ENCODE data around the gene RHBDL1.
"Not testable (repeated sequence)": the region's sequence is repeated elsewhere in the genome, so short reads cannot be mapped to it uniquely, and the experiment has no call there.

Gene RHBDL1

DNA sequence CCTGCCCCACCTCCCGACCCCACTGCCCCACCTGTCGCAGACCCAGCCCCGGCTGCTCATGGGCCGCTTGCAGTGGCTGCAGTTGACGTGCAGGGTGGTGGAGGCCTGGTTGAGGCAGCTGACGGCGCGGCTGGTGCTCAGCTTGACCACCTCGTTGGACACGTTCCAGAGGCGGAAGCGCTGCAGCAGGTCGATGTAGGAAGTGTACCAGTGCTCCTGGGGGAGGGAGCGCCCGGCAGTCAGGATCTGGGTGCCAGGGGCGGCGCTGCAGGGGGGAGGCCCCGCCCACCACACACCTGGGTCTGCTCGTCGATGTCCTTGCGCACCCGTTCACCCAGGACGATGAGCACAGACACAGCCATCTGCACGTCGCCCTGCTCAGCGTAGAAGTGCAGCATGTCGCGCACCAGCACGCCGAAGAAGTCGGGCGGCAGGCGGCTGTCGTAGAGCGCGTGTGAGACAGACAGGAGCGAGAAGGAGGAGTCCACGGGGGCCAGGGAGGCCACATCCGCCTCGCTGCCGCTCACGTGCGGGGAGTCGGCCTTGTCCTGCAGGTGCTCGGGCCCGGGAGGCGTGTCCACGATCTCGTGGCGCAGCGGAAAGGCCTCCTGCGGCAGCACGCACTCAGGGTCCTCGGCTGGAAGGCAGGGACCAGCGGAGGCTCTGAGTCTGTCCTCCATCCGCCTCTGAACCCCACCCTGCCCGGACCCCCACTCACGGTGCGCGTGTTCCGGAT lies 9.7 kb downstream of the RHBDL1 start:
- no peak for DNase-seq (ENCODE audit: low read depth, low spot score)

- peak; percentile 61 for DNase-seq (ENCODE audit: low read depth, low spot score)
Observed at GRCh38 chr16:685967-686366, 10.5 kb downstream of the RHBDL1 start.

DNA sequence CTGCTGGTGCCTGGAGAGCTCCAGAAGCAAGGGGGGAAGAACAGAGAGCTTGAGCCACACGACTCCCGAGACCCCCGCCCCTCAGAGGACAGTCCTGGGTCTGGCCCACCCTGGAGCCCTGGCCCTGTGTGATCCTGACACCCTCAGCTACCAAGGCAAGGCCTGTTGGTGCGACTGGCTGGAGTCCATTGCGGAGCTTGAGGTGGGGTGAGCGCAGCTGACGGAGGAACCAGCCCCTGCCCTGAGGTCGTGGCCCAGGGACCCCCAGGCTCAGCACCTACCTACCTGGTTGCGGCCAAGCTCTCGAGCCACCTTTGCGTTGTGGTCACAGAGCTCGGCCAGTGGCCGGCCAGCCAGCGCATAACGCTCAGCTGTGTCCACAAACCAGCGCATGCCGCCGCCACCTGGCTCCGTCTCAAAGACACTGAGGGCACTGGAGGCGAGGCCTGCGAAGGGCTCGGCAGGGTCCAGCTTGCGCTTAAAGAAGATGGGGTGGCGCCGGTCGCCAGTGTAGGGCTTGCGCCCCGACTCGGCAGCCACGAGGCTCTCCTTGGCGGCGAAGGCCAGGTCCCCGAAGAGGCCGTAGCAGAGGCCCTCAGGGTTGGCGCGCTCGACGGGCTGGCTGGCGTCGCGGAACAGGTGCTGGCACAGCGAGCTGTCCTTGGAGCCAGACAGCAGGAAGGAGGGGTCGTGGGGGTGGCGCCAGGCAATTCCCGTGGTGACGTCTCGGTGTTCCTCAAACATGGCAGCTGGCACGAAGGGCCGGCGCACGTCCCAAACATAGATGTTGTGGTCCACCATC lies 11.2 kb downstream of the RHBDL1 start:
- no peak for DNase-seq (ENCODE audit: low read depth, low spot score)

DNA sequence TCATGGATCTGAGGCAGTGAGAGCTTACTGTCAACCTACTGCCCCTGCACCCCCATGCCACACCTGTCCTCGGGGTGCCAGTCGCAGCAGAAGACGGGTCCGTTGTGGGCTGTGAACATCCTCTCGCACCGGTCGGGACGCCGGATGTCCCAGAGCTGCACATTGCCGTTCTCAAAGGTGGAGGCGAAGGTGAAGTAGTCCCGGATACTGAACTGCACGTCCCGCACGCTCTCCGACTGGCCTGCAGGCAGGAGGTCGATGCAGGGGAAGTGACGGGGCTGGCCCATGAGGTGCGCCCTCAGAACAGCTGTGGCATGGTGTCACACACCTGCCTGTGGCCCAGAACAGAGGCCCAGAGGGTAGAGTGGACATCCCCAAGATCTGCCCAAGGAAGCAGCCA lies 12.0 kb downstream of the RHBDL1 start:
- DNase-seq (ENCODE audit: low read depth, low spot score), result no peak

- DNase-seq (ENCODE audit: low read depth, low spot score), result no peak
Observed at GRCh38 chr16:689175-689897, 13.9 kb downstream of the RHBDL1 start.

GRCh38 chr16:691242-691641 lies 15.8 kb downstream of the RHBDL1 start:
- not testable (repeated sequence) for DNase-seq (ENCODE audit: low read depth, low spot score)

DNA sequence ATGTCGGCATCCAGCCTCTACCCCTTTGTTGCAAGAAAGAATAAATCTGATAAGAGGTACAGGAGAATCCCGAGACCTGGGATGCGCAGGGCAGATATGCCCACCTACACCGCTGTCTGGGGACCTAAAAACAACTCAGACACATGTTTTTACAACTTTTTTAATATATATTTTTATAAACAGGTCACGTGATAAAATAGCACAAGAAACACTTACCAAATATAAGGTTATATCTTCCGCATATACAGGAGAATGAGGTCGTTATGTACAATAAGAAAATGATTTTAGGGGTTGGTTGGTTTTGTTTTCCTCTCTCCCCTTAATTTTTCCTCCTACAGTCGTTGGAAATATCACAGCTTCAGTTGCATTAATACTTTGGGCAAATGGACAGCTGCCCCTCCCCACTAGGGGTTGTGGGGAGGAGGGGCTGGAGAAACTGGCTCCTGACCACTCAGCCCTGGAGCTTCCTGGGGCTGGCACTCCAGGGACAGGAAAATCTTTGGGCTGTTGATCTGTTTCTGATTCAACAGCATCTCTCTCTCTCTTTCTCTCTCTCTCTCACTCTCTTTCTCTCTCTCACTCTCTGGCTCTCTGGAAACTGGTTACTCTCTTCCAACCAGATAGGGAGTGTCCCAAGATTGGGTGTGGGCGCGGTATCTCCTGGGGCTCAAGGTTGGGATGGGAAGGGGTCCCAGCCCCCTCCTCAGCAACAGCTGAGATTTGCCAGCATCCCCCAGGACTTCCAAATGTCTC lies 17.1 kb downstream of the RHBDL1 start:
- DNase-seq (ENCODE audit: low read depth, low spot score), result no peak

DNA sequence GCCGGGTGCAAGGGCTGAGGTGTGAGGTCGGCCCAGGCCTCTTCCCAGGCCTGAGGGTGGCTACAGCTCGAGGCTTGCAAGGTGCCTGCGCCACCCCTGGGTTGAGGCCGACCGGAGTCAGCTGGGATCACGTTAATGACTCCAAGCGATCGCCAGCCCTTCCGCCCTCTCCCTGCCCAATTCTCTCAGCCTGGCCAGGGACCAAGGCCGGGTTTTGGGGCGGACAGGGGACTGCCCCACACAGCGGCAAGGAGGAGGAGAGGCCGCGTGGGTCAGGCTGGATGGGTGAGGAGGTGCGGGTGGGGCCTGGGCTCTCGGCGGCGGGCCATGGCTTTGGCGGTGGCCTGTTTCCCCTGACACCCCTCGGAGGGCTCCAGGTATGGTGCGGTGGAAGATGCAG lies 17.9 kb downstream of the RHBDL1 start:
- no peak for DNase-seq (ENCODE audit: low read depth, low spot score)

DNA sequence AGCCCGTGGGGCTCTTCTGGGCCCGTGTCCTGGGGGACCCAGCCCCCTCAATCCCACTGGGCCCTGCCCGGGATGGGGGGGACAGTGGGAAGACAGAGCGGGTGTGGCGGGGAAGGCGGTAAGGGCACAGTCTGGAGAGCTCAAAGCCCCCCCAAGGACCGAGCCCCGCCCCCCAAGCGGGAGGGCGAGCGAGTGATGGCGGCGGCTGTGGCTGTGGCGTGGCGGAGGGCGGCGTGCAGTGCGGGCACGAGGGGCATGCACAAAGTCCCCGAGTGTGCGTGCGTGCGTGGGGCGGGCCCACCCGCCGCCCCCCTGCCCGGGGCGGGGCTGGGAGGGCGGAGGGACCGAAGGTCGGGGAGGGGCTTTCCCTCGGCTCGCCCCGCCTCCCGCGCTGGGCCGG lies 18.3 kb downstream of the RHBDL1 start:
- no peak for DNase-seq (ENCODE audit: low read depth, low spot score)

DNA sequence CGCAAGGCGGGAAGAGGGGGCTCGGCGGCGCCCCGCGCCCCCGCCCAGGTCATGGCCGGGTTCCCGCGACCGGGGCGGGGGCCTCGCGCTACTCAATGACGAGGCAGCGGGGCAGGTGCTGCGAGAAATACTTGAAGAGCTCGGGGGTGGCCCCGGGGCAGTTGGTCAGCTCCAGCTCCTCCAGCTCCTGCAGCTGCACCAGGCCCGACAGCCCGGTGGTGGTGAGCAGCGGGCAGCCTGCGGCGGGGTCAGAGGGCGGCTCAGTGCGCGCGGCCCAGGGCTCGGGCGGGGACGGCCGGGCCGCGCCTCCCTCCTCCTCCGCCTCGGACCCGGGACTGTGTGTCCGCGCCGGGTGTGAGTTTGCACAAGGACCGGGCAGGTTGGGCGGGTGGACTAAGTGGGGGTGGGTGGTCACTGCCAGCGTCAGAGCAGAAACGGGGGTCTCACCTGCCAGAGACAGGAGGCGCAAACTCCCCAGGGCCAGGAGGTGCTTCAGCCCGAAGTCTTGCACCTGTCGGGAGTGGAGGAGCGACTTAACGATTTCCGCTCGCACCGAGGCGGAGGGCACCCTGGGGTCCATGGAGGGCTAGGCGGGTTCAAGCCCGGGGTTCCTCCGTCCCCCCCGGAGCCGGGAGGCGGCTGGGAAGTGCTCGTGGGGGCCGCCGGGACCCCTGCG lies 18.9 kb downstream of the RHBDL1 start:
- DNase-seq (ENCODE audit: low read depth, low spot score), result no peak

DNA sequence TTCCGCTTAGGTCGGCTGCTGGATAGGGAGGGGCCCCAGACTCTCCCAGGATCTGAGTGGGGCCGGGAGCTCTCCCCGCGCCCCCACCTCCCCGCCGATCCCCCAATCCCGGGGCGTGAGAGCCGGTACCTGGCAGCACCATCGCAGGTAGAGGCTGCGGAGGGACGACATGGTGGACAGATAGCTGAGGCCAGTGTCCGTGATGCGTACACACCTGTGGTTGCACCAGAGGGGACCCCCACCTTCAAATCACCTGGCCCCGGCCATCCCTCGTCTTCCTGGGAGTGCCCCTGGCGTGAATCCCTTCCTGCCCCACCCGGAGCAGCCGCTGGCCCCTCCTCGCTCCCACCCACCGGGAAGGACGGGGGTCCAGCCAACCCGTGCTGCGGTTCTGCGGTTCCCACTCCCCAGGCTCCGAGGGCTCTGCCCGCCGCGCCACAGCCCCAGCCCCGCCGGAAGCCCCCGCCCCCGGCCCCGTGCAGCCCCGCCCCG lies 19.4 kb downstream of the RHBDL1 start:
- DNase-seq (ENCODE audit: low read depth, low spot score), result no peak

DNA sequence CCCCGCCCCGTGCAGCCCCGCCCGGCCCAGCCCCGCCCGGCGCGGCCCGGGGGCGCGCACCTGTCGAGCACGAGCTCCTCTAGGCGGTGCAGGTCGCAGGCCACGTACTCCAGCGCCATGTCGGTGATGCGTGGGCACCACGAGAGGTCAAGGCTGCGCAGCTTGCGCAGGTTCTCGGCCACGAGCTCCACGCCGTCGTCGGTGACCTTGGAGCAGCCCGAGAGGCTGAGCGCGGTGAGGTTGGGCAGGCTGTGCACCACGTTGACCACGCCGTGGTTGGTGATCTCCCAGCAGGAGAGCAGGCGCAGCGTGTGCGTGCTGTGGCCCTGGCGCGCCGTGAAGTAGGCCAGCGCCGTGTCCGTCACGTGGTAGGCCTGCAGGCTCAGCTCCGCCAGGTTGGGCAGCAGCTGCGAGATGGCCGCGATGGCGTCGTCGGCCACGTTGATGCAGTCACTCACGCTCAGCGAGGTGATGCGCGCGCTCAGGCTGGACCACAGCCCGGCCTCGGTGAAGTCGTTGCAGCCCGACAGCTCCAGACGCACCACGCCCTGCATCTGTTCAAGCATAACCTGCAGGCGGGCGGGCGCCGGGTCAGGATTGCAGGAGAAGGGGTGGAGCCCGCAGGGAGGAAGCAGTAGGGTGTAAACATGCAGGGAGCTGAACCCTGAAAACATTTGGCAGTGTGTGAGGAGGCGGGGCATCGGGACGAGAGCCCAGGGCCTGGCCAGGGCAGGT lies 20.1 kb downstream of the RHBDL1 start:
- DNase-seq (ENCODE audit: low read depth, low spot score), result no peak

DNA sequence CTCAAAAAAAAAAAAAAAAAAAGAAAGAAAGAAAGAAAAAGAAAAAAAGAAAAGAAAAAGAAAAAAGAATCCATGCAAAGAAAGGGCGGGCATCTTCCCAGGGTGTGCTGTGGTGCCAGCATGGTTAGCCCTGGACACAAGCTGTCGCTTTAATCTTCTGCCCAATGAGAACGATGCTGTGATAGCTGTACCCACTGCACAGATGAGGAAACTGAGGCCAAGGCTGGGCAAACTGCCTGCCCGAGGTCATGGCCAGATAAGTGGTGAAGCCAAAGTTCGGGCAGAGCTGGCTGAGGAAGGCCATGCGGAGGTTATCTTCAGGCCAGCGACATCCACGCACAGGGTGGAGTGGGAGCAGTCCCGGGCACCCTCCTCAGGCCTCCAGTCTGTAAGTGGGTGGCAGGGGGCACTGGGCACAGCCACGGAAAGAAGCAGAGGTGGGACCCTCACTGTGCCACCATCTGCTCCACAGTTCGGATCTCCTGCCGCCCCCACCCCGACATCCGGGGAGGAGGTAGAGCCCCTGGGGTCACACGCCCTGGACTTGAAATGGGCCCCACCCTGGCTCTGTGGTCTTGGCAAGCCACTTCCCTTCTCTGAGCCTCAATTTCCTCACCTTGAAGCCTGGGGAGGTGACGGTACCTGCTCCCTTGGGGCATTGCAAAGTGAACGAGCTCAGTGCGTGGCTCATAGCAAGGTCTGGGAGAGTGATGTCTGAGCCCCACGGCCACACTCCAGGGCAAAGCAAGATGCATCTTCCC lies 23.6 kb downstream of the RHBDL1 start:
- no peak for DNase-seq (ENCODE audit: low read depth, low spot score)

GRCh38 chr16:700684-701584 lies 25.5 kb downstream of the RHBDL1 start:
- peak; percentile 80 for DNase-seq (ENCODE audit: low read depth, low spot score)

- no peak for DNase-seq (ENCODE audit: low read depth, low spot score)
Observed at GRCh38 chr16:702341-702740, 26.9 kb downstream of the RHBDL1 start.

GRCh38 chr16:703406-703805 lies 27.9 kb downstream of the RHBDL1 start:
- DNase-seq (ENCODE audit: low read depth, low spot score), result no peak

DNA sequence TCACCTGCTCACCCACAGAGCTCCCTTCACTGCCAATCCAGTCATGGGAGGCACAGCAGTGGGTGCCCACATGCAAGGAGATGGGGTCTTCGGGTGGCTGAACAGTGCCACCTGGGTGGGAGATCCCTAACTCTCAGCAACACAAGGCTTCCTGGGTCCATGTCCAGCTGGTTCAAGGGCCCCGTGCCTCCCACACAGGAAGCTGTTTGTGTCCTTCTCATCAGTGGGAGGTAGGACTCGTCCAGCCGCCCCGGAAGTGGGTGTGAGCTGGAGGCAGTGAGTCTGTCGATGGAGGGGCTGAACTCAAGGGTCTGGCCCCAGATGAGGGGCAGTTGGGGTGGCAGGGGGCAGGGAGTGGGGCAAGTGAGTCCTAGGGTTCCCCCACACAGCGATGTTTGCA lies 28.6 kb downstream of the RHBDL1 start:
- no peak for DNase-seq (ENCODE audit: low read depth, low spot score)

- no peak for DNase-seq (ENCODE audit: low read depth, low spot score)
Observed at GRCh38 chr16:704552-705380, 29.3 kb downstream of the RHBDL1 start.

Measured in astrocyte of the hippocampus (primary cell).